ENCODE results near the gene SUPT4H1. TPM values are rescaled to one million over a fixed set of nuclear protein-coding genes. Genes with fewer than 3 reads are reported as not detected.

The SUPT4H1 gene
- total RNA-seq, 4 donors from 2014 or later = 34.5 to 38.0 (median 35.2) TPM

GRCh38 chr17:58316260-58316960 lies 35.6 kb downstream of the SUPT4H1 start:
- TF ChIP-seq POLR2A (IDR thresholded peaks at IDR 0.05) = no peak
- TF ChIP-seq CTCF (IDR thresholded peaks at IDR 0.05) = no peak
- no peak for TF ChIP-seq EP300 (IDR thresholded peaks at IDR 0.05)
- DNase-seq (ENCODE audit: low spot score in 2 of 2) = no peak
- no peaks in the 10 kb centered on the region for H3K9me3 ChIP-seq
- H3K4me3 ChIP-seq = no peak overlapping the region
- 88 to 93% methylated on average over 6 to 7 of the region's 8 CpGs for WGBS, 2 donors
- no peak overlapping the region for H3K27ac ChIP-seq
- peaks cover 0 to 28% (median 0%) of the 10 kb centered on the region in 3 donors for H3K36me3 ChIP-seq
- no peaks in the 10 kb centered on the region for H3K27me3 ChIP-seq
- H3K4me1 ChIP-seq = no peaks in the 10 kb centered on the region

- no peak for DNase-seq (ENCODE audit: low spot score in 2 of 2)
- peaks cover 0 to 29% (median 0%) of the 10 kb centered on the region in 3 donors for H3K36me3 ChIP-seq
- H3K27me3 ChIP-seq = no peaks in the 10 kb centered on the region
- WGBS, 2 donors = 91 to 94% methylated on average over 4 of the region's 4 CpGs
- H3K9me3 ChIP-seq = no peaks in the 10 kb centered on the region
- TF ChIP-seq EP300 (IDR thresholded peaks at IDR 0.05) (no peak), POLR2A (IDR thresholded peaks at IDR 0.05) (no peak), CTCF (IDR thresholded peaks at IDR 0.05) (no peak)
- H3K4me1 ChIP-seq = no peaks in the 10 kb centered on the region
- H3K4me3 ChIP-seq = no peak overlapping the region
- no peak overlapping the region for H3K27ac ChIP-seq
Observed at GRCh38 chr17:58315750-58316149, 36.3 kb downstream of the SUPT4H1 start.

GRCh38 chr17:58315281-58315711 lies 36.7 kb downstream of the SUPT4H1 start:
- H3K4me1 ChIP-seq = no peaks in the 10 kb centered on the region
- 88 to 90% methylated on average over 6 of the region's 6 CpGs for WGBS, 2 donors
- DNase-seq (ENCODE audit: low spot score in 2 of 2) = no peak

GRCh38 chr17:58314706-58315015 lies 37.3 kb downstream of the SUPT4H1 start:
- Histone ChIP-seq H3K27me3 (no peaks in the 10 kb centered on the region), H3K36me3 (peaks cover 0 to 25% (median 0%) of the 10 kb centered on the region in 3 donors), H3K4me3 (no peak overlapping the region), H3K27ac (no peak overlapping the region), H3K9me3 (no peaks in the 10 kb centered on the region), H3K4me1 (no peaks in the 10 kb centered on the region)
- TF ChIP-seq CTCF (IDR thresholded peaks at IDR 0.05) = no peak
- no peak for TF ChIP-seq EP300 (IDR thresholded peaks at IDR 0.05)
- TF ChIP-seq POLR2A (IDR thresholded peaks at IDR 0.05) = no peak
- no peak for DNase-seq (ENCODE audit: low spot score in 2 of 2)
- 76 to 83% methylated on average over 6 of the region's 6 CpGs for WGBS, 2 donors

More at GRCh38 chr17:58315281-58315711, 36.7 kb downstream of the SUPT4H1 start:
- Histone ChIP-seq H3K27ac (no peak overlapping the region), H3K27me3 (no peaks in the 10 kb centered on the region), H3K9me3 (no peaks in the 10 kb centered on the region), H3K36me3 (peaks cover 0 to 28% (median 0%) of the 10 kb centered on the region in 3 donors), H3K4me3 (no peak overlapping the region)
- TF ChIP-seq POLR2A (IDR thresholded peaks at IDR 0.05) (no peak), CTCF (IDR thresholded peaks at IDR 0.05) (no peak), EP300 (IDR thresholded peaks at IDR 0.05) (no peak)

- DNase-seq (ENCODE audit: low spot score in 2 of 2) = no peak
- no peak for TF ChIP-seq EP300 (IDR thresholded peaks at IDR 0.05)
- no peak for TF ChIP-seq CTCF (IDR thresholded peaks at IDR 0.05)
- TF ChIP-seq POLR2A (IDR thresholded peaks at IDR 0.05) = no peak
- 65 to 68% methylated on average over 7 of the region's 7 CpGs for WGBS, 2 donors
- no peak overlapping the region for H3K4me3 ChIP-seq
- H3K9me3 ChIP-seq = no peaks in the 10 kb centered on the region
- no peaks in the 10 kb centered on the region for H3K4me1 ChIP-seq
- H3K36me3 ChIP-seq = peaks cover 0 to 31% (median 0%) of the 10 kb centered on the region in 3 donors
- H3K27ac ChIP-seq = no peak overlapping the region
- H3K27me3 ChIP-seq = no peaks in the 10 kb centered on the region
Observed at GRCh38 chr17:58313815-58314705, 37.9 kb downstream of the SUPT4H1 start.
